Measurements from ENCODE around the gene TRMT44. TPM values are rescaled to one million over a fixed set of nuclear protein-coding genes. Genes with fewer than 3 reads are reported as not detected.

TRMT44 gene
- total and polyA plus RNA-seq, 2 donors (not counting 1 experiment from before 2014, with no cell fraction given) = 13.3 to 37.4 TPM

DNA sequence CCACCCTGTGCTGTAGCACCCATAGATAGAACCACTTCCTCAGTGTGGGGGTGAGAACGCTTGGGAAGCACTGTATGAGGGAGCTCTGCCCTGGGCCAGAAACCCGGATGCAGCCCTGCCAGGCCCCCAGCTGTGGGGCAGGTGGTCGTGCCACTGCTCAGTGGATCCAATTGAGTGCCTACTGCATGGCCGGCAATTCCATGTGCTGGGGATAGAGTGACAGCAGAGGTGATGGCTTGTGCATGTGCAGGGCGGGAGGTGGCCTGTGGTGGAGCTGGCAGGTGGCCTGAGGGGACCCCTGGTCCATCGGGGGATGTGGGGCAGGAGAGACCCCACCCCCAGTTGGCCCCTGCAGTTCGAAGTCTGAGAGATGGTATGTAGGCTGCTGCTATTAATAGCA is 60.4 kb downstream of the TRMT44 start:
- Histone ChIP-seq H3K9ac (ENCODE audit: low read length) (no peak overlapping the region), H3K9me3 (ENCODE audit: control extremely low read depth in 1 of 3, control insufficient read depth in 2 of 3, insufficient read depth in 1 of 3, low read length in 2 of 3) (peaks cover 0 to 42% (median 11%) of the 10 kb centered on the region in 3 donors), H4K20me1 (ENCODE audit: control insufficient read depth, insufficient read depth, low read length, poor library complexity, severe bottlenecking) (no peaks in the 10 kb centered on the region), H3K27me3 (replicated peaks in 1 of 4; ENCODE audit: control extremely low read depth in 1 of 4, control insufficient read depth in 3 of 4, insufficient read depth in 4 of 4, low read length in 3 of 4) (no peaks in the 10 kb centered on the region), H3K36me3 (replicated peaks in 1 of 2; ENCODE audit: control extremely low read depth in 1 of 2, control insufficient read depth in 1 of 2, extremely low read depth in 1 of 2, insufficient read depth in 2 of 2, low read length in 1 of 2) (no peaks in the 10 kb centered on the region), H3K4me2 (replicated peaks; ENCODE audit: low read depth, low read length, poor library complexity, severe bottlenecking) (no peak overlapping the region), H3K4me1 (ENCODE audit: control insufficient read depth in 2 of 2, insufficient read depth in 2 of 2, low read length in 2 of 2) (no peaks in the 10 kb centered on the region), H3K27ac (ENCODE audit: low read length in 2 of 2) (no peak overlapping the region), H3K4me3 (ENCODE audit: control extremely low read depth in 1 of 5, extremely low read depth in 1 of 5, insufficient read depth in 1 of 5, low read depth in 2 of 5, low read length in 4 of 5) (no peak overlapping the region), H3K79me2 (ENCODE audit: control insufficient read depth, insufficient read depth, low read length) (no peaks in the 10 kb centered on the region), H2AFZ (ENCODE audit: insufficient read depth, low read depth, low read length, poor library complexity, severe bottlenecking) (no peak overlapping the region)
- CTCF ChIA-PET = no interaction called here
- H3K27ac Mint-ChIP-seq = no peak overlapping the region
- H3K4me3 Mint-ChIP-seq = no peak overlapping the region
- POLR2A ChIA-PET = interaction anchor here (0.7 kb wide), 1 partner anchor 1725 kb away, joined by 3 read pairs; no protein-coding TSS in a partner anchor
- WGBS (ENCODE audit: insufficient coverage) = 92% methylated on average over 4 of the region's 7 CpGs
- ATAC-seq (ENCODE audit: low read depth) (no peak), DNase-seq (no peak)
- no peak for TF ChIP-seq EZH2 (IDR thresholded peaks at IDR 0.05; ENCODE audit: borderline replicate concordance, insufficient read depth, low read depth, low read length, poor library complexity, severe bottlenecking)
- TF ChIP-seq, protein P1, sequence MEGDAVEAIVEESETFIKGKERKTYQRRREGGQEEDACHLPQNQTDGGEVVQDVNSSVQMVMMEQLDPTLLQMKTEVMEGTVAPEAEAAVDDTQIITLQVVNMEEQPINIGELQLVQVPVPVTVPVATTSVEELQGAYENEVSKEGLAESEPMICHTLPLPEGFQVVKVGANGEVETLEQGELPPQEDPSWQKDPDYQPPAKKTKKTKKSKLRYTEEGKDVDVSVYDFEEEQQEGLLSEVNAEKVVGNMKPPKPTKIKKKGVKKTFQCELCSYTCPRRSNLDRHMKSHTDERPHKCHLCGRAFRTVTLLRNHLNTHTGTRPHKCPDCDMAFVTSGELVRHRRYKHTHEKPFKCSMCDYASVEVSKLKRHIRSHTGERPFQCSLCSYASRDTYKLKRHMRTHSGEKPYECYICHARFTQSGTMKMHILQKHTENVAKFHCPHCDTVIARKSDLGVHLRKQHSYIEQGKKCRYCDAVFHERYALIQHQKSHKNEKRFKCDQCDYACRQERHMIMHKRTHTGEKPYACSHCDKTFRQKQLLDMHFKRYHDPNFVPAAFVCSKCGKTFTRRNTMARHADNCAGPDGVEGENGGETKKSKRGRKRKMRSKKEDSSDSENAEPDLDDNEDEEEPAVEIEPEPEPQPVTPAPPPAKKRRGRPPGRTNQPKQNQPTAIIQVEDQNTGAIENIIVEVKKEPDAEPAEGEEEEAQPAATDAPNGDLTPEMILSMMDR (IDR thresholded peaks at IDR 0.05) = no peak
- peaks cover 5% of the 10 kb centered on the region for H3K9me3 Mint-ChIP-seq (ENCODE audit: insufficient read depth)
- intact Hi-C loops (cut with micrococcal nuclease) = no loop called here
- H3K4me1 Mint-ChIP-seq = no peaks in the 10 kb centered on the region
- H3K27me3 Mint-ChIP-seq = no peaks in the 10 kb centered on the region

DNA sequence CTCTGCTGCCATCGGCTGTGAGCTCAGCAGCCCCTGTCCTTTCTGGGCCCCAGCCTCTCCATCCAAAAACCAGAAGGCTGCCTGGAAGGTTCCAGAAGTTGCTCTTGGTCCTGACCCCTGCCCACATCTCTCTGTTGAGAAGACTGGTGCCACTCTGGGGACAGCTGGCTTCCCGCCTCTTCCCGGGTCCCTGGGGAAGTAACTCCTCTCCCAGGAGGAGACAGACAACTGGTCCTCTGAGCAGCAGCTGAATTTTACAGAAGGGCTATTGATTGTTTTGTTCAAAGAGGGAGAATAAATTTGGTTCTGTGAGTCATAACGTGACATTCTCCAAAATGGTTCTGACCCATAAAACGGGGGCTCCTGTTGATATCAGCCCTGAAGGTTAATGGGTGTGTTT is 61.2 kb downstream of the TRMT44 start:
- Mint-ChIP-seq H3K4me1 (no peaks in the 10 kb centered on the region), H3K27ac (no peak overlapping the region), H3K4me3 (no peak overlapping the region), H3K27me3 (no peaks in the 10 kb centered on the region), H3K9me3 (ENCODE audit: insufficient read depth) (peaks cover 5% of the 10 kb centered on the region)
- POLR2A ChIA-PET = no interaction called here
- no peaks in the 10 kb centered on the region for H3K4me1 ChIP-seq (ENCODE audit: control insufficient read depth in 2 of 2, insufficient read depth in 2 of 2, low read length in 2 of 2)
- TF ChIP-seq, protein P1 (IDR thresholded peaks at IDR 0.05) = no peak
- TF ChIP-seq EZH2 (IDR thresholded peaks at IDR 0.05; ENCODE audit: borderline replicate concordance, insufficient read depth, low read depth, low read length, poor library complexity, severe bottlenecking) = no peak
- WGBS (ENCODE audit: insufficient coverage) = 86% methylated on average over 5 of the region's 5 CpGs
- no peak overlapping the region for H3K27ac ChIP-seq (ENCODE audit: low read length in 2 of 2)
- ATAC-seq (ENCODE audit: low read depth) (no peak), DNase-seq (no peak)
- H3K36me3 ChIP-seq (replicated peaks in 1 of 2; ENCODE audit: control extremely low read depth in 1 of 2, control insufficient read depth in 1 of 2, extremely low read depth in 1 of 2, insufficient read depth in 2 of 2, low read length in 1 of 2) = no peaks in the 10 kb centered on the region
- H3K79me2 ChIP-seq (ENCODE audit: control insufficient read depth, insufficient read depth, low read length) = no peaks in the 10 kb centered on the region
- no peaks in the 10 kb centered on the region for H3K27me3 ChIP-seq (replicated peaks in 1 of 4; ENCODE audit: control extremely low read depth in 1 of 4, control insufficient read depth in 3 of 4, insufficient read depth in 4 of 4, low read length in 3 of 4)
- H3K9me3 ChIP-seq (ENCODE audit: control extremely low read depth in 1 of 3, control insufficient read depth in 2 of 3, insufficient read depth in 1 of 3, low read length in 2 of 3) = peaks cover 0 to 37% (median 7%) of the 10 kb centered on the region in 3 donors
- no peaks in the 10 kb centered on the region for H4K20me1 ChIP-seq (ENCODE audit: control insufficient read depth, insufficient read depth, low read length, poor library complexity, severe bottlenecking)
- H3K9ac ChIP-seq (ENCODE audit: low read length) = no peak overlapping the region
- intact Hi-C loops (cut with micrococcal nuclease) = no loop called here
- CTCF ChIA-PET = no interaction called here
- H2AFZ ChIP-seq (ENCODE audit: insufficient read depth, low read depth, low read length, poor library complexity, severe bottlenecking) = no peak overlapping the region
- no peak overlapping the region for H3K4me3 ChIP-seq (ENCODE audit: control extremely low read depth in 1 of 5, extremely low read depth in 1 of 5, insufficient read depth in 1 of 5, low read depth in 2 of 5, low read length in 4 of 5)
- H3K4me2 ChIP-seq (replicated peaks; ENCODE audit: low read depth, low read length, poor library complexity, severe bottlenecking) = no peak overlapping the region
